ENCODE measurements around the gene RALA.

The RALA gene, protein sequence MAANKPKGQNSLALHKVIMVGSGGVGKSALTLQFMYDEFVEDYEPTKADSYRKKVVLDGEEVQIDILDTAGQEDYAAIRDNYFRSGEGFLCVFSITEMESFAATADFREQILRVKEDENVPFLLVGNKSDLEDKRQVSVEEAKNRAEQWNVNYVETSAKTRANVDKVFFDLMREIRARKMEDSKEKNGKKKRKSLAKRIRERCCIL

DNA sequence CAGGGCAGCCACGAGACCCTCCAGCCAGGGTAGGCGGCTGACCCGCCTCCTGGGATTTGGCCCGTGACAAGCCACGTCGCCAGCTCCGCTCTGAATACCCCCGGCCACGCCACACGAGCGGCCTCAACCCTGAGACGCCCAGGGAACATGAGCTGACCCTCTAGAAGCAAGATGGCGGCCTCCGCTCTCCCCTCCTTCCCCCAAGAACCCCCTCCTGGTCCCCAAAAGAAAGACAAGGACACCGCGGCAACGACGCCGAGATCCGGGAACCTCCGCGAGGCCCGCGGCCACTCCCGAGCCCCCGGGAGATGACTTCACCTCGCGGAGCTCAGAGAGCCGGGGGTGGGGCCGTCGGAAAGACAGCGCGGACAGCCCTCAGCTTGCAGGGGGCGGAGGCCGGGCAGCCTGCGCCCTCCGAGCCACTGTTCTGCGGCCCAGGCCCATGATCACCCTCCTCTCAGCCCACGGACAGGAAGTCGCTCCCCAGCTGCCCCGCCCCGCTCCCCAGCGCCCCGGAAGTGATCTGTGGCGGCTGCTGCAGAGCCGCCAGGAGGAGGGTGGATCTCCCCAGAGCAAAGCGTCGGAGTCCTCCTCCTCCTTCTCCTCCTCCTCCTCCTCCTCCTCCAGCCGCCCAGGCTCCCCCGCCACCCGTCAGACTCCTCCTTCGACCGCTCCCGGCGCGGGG is at the start of gene RALA:
RALA (plus strand) TSS at position 526 of the 685 bp plus-strand sequence. CDS start 63,096 bp downstream, outside the sequence.
- in situ Hi-C loops (cut with HindIII; ENCODE audit: low sequenced_read_pairs), result no loop called here

DNA sequence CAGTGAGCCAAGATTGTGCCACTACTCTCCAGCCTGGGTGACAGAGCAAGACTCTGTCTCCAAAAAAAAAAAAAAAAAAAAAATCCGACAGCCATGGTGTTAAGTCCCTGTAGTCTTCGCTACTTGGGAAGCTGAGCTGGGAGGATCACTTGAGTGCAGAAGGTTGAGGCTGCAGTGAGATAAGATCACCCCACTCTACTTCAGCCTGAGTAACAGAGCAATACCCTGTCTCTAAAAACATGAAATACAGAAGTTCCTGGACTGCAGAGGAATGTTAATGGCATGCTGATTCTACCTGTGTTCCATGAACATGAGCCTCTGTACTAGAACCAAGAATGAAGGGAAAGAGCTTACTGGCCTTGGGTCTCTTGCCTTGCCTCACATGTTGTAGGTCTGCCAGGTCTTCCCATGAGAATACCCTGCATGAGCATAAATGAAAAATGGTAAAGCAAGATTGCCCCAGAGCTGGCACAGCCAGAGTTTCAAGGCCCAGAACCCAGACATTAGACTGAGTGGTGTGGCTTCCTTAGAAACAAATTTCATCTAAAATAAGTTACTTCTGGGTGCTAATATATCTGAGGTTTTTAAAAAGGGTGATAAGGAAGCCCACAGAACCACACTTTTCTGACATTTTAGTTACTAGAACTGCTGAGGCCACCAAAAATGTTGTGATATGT is 48.6 kb upstream of the RALA start:
- in situ Hi-C loops (cut with HindIII; ENCODE audit: low sequenced_read_pairs), result no loop called here

DNA sequence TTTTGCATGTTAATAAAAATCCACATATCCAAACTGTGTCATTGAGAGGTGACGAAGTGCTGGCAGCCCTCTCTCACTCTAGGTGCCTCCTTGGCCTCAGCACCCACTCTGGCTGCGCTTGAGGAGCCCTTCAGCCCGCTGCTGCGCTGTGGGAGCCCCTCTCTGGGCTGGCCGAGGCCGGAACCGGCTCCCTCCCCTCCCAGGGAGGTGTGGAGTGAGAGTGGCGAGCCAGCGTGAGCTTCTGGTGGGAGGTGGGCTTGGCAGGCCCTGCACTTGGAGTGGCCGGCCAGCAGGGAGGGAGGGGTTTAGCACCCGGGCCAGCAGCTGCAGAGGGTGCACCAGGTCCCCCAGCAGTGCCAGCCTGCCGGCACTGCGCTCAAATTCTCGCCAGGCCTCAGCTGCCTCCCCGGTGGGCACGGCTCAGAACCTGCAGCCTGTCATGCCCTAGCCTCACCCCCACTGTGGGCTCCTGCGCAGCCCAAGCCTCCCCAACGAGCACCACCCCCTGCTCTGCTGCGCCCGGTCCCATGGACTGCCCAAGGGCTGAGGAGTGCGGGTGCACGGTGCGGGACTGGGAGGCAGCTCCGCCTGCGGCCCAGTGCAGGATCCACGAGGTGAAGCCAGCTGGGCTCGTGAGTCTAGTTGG is 46.0 kb upstream of the RALA start:
- in situ Hi-C loops (cut with HindIII; ENCODE audit: low sequenced_read_pairs), result no loop called here

DNA sequence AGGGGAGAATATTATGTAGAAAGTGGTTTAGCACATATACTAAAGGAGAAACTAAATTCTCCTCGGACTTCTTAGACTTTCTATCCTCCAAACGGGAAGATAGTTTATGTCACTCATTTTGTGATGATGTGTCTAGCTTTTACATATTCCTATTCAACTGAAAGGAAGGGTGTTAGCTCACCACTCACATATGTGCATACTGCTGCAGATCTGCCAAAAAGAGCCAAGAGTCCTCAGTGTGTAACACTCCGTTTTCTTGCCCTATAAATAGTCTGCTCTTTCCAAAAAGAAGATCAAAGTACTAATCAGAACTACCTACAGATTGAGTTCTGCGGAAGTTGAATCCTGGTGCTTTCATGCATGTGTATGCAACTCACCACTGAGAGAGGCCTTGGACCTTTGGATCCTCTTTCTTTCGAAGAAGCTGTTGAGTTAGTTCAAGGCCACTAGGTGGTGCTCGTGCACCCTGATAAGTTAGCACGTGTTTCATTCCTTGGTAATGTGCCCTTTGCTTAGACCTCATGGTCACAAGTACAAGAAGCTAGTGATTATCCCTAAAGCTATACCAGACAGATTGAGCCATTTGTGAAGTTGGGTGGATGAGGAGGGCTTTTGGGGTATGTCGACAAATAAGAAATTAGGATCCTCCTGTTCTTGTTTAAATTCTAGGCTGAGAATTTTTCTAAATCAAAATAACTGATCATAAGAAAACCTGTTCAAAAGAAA is 43.1 kb upstream of the RALA start:
- in situ Hi-C loops (cut with HindIII; ENCODE audit: low sequenced_read_pairs), result no loop called here

DNA sequence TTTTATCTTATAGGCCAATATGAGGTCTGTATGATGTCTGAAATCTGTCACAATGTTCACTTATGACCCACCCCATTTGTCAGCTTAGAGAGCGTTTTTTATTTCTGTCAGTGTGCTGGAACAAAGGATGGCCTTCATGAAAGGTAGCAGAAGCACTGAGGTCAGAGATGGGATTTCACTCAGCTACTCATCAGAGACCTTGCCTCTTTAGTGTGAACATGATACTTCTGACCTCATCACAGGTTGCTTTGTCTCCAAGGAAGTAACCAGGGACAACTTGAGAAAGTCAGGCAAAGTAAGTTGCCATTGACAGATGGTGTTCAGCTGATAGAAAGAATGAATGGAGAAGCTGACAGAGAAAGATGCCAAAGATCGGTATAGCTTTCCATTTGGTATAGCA is 40.8 kb upstream of the RALA start:
- in situ Hi-C loops (cut with HindIII; ENCODE audit: low sequenced_read_pairs), result no loop called here

DNA sequence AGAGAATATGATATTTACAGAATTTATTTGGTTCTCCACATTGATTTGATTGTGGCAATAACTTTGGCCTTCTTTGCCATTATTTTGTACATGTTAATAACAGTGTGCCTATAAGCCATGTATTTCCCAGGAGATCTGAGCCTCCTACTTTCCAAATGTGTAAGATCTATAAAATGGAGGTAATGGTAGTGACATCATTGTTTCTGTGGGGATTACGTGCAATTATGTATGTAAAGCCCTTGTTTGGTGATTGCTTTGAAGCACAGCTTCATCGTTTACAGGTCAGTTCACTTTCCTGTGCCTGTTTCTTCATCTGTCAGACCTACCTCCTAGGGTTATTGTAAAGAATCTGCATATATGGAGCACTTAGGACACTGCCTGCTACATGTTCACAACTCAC is 39.8 kb upstream of the RALA start:
- in situ Hi-C loops (cut with HindIII; ENCODE audit: low sequenced_read_pairs), result no loop called here

DNA sequence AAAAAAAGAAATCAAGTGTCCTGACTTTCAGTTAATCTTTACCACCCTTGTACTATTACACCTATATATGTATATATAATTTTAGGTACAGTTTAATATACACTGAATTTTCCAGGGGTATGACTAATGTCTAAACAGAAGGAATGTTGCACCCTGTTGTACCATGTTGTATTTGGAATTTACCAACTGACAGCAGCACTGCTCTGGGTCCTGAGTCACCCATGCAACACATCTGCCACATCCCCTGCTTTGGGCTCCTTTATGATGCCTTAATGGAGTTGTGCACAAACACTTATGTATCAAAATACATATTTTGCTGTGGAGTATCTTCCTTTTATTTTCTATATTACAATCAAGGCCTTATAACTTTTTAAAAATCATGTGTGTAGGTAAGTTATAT is 36.0 kb upstream of the RALA start:
- in situ Hi-C loops (cut with HindIII; ENCODE audit: low sequenced_read_pairs), result no loop called here

DNA sequence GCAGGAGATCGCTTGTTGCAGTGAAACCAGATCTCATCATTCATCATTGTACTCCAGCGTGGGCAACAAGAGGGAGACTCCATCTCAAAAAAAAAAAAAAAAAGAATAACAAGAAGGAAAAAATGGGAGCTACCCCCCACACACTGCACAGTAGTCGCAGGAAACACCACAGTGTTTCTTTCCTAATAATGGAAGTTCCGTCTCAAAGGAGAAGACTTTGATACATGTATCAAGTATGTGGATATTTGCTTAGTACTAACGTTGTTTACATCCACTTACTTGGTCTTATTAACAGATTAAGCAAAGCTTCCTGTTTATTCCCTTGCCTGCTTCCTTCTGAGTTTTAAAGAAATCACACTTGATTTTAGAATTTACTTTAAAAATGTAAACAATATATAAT is 35.0 kb upstream of the RALA start:
- in situ Hi-C loops (cut with HindIII; ENCODE audit: low sequenced_read_pairs), result no loop called here

DNA sequence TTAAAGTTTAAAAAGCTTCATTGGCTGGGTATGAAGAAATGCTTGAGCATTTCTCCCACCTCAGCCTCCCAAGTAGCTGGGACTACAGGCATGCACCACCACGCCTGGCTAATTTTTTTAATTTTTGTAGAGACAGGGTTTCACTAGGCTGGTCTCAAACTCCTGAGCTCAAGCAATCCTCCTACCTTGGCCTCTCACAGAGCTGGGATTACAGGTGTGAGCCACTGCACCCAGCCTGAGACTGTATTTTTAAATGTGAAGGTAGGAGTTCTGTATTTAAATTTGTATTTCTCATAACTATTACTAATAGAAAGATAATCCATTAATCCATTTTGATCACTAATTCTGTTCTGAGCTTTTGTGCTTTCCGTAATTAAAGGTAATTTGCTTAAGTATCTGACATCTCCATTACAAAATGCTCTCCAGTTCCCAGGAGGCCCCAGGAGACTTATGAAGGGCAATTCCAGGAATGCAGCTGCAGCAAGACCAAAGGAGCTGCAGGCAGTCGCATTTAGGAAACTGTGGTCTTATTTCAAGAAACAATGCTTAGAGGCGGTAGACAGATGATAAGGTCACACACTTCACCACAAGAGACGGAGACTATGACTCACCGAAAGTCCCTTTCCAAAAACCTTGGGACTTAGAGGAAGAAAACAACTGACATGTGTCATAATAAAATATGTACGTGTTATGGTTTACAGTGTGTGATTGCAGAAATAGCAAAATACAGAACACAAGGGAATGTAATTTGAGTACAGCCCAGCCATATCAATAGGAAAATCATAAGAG is 33.9 kb upstream of the RALA start:
- in situ Hi-C loops (cut with HindIII; ENCODE audit: low sequenced_read_pairs), result no loop called here

DNA sequence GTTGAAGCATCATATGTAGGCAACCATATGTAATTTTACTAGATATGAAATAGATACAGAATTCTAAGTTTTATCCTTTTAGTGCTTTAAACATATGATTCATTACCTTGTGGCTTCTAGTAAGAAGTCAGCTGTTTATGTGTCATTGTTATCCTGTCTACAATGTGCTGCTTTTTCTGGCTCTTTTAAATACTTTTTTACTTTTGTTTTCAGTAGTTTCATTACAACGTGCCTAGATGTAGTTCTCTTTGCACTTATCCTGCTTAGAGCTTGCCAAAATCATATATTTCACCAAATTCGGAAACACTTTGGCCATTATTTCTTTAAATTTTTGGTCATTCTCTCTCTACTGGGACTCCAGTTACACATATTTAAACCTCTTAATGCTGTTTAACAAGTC is 30.8 kb upstream of the RALA start:
- in situ Hi-C loops (cut with HindIII; ENCODE audit: low sequenced_read_pairs), result no loop called here

DNA sequence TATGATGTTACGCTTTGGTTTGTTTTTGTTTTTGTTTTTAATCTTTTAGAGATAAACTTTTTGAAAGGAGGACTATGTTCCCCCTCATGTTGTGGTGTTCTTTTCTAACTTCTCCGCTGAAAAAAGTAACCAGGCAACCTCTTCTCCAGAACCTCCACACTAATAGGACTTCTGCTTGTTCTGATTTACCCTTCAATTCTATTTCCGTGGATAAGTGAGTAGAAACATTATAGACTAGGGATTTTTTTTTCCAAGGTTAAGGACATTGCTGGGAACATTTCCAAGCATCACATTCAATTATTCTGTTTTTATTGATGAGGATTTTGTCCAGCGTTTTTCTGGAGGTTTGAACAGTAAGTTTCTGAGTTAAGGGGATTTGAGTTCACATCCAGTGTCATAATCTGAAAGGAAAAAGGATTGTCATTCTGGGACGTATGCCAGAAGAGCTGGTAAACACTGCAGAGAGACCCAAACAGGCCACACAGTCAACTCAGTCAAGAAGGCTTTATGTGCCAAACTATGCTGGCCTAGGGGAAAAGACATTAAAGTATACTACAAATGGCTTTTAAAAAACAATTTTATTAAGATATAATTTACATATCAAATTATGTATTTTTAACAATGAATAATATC is 28.3 kb upstream of the RALA start:
- in situ Hi-C loops (cut with HindIII; ENCODE audit: low sequenced_read_pairs), result no loop called here

DNA sequence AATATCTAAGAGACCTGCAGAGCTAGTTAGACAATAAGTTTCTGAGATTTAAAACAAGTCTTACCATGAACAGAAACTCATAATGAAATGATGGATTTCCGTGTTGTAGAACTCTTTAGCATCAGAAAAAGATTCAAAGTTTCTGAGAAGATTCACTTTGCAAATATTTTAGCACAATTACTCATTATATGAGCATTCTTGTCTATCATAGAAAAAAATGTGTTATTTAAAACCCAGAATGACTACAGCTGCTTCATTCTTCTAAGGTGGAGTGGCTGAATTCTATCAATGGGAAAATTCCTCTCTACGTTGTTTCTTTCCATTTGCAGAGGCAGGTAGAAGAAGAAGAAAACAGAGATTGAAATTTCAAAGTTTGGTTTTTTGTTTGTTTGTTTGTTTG is 21.0 kb upstream of the RALA start:
- in situ Hi-C loops (cut with HindIII; ENCODE audit: low sequenced_read_pairs), result no loop called here

DNA sequence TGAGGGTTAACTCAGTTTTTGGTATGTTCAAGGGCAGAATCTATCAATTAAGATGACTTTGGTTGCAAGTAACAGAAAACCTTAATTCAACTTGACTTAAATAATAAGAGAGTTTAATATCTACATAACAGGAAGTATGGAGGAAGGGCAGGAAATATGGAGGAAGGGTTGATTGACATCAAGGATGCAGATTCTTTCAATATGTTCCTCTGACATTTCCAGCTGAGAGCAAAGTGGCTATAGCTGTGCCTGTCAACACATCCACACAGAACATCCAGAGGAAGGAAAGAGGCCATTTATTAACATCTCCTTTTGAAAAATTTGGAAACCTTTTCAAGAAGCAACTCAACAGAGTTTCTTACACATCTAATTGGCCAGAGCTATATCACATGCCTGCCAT is 19.4 kb upstream of the RALA start:
- in situ Hi-C loops (cut with HindIII; ENCODE audit: low sequenced_read_pairs), result no loop called here

DNA sequence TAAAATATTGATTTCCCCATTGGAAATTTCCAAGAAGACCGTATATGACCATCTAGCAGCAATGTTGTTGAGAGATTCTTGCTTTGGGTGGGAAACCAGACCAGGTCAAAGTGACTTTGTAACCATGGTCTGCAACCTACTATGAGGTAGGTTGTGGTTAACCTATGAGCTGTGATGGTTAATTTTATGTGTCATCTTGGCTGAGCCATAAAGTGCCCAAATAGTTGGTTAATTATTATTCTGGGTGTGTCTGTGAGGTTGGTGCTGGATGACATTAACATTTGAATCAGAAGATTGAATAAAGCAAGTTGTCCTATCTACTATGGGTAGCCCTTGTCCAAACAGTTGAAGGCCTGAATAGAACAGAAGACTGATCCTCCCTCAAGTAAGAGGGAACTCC is 18.3 kb upstream of the RALA start:
- in situ Hi-C loops (cut with HindIII; ENCODE audit: low sequenced_read_pairs), result no loop called here

DNA sequence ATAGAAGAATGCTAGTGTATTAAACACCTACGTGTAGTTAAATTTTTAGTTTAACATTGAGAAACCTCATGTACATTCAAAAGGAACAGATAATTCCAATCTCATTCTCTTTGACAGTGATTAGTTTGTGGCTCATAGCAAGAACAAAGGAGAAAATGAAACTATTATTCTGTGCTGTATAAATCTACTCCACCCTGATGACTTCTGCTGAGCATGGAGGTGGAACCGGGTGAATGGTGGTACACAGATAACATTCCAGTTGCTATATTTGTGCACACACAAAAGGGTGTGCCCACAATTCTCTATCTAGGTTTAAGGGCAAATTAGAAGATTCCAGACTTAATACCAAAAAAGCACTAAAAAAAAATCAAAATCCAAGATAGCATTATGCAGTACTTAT is 17.0 kb upstream of the RALA start:
- in situ Hi-C loops (cut with HindIII; ENCODE audit: low sequenced_read_pairs), result no loop called here

DNA sequence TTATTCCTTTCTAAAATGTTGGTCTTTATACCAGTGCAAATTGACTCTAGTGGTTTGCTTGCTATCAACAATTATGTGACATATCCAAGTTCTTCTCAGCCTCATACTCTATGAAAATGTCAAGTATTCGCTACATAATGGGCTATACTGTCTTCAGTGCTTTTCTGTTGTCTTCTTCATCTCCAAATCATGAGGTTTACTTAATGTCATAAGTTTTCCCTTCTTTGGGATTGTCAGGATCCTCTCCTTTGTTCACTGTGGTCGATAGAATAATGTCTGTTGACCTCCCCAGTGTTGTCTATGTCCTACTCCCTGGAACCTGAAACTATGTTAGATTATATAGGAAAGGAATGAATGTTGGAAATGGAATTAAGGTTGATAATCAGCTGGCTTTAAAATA is 16.4 kb upstream of the RALA start:
- in situ Hi-C loops (cut with HindIII; ENCODE audit: low sequenced_read_pairs), result no loop called here

DNA sequence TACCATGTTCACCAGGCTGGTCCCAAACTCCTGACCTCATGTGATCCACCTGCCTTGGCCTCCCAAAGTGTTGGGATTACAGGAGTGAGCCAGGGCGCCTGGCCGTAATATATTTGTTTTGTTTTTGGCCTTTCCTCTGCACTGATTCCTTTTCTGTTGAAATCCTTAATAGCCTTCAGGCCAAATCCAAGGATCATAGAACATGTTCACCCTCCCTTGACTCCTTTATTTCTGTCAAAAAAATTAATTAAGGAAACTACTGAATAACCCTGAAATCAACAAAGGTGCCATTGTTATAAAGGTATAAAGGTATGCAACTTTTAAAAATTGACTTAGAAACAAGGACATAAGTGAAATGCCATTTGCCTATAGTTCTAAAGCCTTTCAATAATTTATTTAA is 15.5 kb upstream of the RALA start:
- in situ Hi-C loops (cut with HindIII; ENCODE audit: low sequenced_read_pairs), result no loop called here

DNA sequence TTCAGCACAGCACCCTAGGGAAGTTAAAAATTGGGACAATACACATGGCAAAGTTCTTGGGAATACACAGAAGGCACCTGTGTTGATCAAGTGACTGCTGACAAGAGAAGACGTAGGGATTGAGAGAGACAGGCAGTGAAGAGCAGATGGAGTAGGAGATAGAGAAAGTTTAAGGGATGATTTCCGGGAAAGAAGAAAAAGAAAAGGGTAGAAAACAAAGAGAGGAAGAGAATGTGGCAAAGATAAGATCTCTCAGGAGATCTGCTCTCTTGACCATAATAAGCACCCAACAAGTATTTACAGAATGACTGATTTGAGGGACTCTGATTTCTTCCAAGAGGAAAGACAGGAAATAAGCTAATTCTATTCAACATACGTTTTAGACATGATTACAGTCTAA is 15.1 kb upstream of the RALA start:
- in situ Hi-C loops (cut with HindIII; ENCODE audit: low sequenced_read_pairs), result no loop called here

DNA sequence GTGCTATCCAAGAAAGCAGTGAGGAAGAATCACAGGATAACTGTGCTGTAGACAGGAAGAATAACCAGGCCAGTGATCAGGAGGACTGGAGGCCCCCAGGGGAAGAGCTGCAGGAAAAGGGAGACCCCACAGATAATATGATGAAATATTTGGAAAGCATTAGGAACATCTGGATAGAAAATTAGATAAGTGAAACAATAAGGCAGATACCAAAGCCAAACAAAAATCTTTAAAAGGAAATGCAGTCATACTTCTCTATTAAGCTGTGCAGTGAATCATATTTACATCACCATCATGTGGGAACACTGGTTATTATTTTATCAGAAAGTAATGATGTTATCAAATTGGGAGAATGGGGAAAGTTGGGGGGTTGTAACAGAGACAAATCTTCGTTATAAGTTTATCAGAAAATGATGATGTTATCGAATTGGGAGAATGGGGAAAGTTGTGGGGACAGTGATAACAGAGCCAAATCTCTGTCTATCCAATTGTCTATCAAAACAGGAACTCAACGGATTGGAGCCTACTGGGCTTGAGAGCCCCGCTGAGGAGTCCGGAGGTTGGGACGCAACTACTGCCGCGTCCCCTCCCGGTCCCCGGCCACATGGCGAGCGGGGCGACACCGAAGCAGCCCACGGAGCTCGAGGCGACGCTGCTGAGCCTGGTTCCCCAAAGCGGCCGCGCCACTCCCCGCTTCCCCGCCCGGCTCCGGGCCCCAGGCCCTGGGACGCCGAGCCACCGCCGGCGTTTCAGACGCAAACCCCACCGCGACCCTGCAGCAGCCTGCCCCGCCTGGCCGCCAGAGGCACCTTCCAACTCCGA is 14.0 kb upstream of the RALA start:
- in situ Hi-C loops (cut with HindIII; ENCODE audit: low sequenced_read_pairs), result no loop called here

All from DLD1 (cell line).